Fibroblast of skin of right biceps (primary cell): Measurements from ENCODE around the gene TMEM258.

Experiments
- DNase-seq: peaks from one replicate; pipeline ENCODE4 v3.0.0-alpha.2; 2013

TMEM258 gene

DNA sequence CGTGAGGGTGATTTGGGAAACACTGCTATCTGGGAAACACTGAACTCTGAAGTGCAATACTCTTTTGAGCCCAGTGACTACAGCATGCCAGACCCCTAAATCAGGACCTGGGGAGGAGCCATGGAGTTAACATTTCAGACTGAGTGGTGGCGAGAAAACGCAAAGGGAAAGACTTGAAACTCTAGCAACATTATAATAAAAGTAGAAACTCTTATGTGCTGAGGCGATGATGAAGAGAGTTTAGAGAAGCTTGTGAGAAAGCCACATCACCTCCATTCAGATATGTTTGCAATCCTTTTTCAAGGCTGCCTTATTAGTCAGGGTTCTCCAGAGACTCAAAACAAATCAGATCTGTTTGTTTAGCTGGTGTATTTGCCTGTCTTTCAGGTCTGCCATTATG is 2.2 kb upstream of the TMEM258 start:
- DNase-seq, result no peak

DNA sequence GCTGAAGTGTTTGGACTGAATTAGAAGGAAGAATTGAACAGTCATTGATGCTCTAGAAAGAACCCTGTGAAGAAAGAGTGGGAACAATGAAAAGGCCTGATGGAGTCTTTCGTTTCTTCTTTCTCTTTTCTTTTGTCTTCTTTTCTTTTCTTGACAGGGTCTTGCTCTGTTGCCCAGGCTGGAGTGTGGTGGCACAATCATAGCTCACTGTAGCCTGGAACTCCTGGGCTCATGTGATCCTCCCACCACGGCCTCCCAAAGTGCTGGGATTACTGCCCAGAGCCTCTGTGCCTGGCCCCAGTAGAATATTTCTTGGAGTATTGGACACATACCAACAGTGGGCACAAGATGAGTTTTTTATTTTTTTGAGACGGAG is 1.4 kb upstream of the TMEM258 start:
- DNase-seq, result no peak

- no peak for DNase-seq
Measured at GRCh38 chr11:61793083-61793828, 857 bp upstream of the TMEM258 start.

DNA sequence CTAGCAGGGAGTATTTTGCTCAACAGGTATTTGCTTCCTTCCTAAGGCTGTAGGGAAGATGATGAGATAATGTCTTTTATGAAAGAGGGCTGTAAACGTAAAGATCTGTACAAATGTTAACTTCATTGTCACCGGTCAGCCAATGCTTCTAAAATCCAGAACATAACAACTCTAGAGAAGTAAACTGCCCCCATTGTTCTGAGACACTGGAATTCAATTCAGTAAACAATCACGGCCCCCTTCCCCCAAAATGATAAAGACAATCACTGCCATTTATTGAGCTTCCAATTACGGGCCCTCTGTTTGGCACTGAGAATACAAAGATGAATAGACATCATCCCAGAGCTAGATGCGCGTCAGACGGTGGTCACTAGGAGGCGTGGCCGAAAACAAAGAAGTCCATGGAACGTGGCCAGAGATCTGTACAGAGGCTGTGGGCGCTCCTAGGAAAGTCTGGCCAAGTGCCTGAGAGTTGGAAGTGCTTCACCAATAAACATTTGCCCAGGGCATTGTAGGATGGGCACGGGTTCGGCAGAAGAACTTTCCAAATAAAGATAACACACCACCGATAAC is 576 bp downstream of the TMEM258 start:
- DNase-seq, result peak; percentile 89

GRCh38 chr11:61787928-61788491 is 4.4 kb downstream of the TMEM258 start:
- DNase-seq, result peak; percentile 58

DNA sequence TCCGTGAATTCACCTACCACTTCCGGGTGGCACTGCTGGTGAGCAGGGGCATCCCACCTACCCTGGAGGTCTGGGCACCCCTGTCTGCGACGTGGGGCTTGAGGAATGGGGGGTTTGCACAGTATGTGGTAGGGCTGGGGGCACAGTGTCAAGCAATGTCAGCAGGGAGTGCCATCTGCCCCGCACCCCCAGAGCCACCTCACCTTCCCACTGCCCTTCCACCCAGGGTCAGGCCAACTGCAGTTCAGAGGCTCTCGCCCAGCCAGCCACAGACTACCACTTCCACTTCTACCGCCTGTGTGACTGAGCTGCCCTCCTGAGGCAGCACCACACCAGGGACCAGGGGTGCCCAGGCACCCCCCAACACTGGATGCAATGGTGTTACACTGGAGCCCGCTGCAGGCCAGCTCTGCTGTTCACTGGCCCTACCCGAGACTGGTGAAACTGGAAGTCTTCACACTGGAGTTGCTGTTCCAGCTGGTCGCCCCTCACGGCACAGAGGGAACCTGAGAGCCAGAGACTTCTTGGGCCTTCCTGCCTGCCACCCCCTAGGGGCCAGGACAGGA is 6.5 kb downstream of the TMEM258 start:
- no peak for DNase-seq

DNA sequence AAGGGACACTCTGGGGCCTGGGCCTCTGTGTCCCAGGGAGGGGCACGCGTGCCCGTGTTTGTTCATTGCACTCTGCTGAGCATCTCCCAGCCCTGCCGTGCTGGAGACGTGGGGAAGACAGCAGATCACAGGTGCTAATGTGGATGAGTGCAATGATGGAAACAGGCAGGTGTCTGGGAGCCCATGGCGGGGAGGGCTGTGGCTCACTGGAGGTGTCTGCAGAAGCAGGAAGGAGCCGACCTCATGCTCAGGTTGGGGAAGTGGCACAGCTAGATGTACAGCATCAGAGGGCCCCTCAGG is 7.9 kb downstream of the TMEM258 start:
- DNase-seq, result no peak

DNA sequence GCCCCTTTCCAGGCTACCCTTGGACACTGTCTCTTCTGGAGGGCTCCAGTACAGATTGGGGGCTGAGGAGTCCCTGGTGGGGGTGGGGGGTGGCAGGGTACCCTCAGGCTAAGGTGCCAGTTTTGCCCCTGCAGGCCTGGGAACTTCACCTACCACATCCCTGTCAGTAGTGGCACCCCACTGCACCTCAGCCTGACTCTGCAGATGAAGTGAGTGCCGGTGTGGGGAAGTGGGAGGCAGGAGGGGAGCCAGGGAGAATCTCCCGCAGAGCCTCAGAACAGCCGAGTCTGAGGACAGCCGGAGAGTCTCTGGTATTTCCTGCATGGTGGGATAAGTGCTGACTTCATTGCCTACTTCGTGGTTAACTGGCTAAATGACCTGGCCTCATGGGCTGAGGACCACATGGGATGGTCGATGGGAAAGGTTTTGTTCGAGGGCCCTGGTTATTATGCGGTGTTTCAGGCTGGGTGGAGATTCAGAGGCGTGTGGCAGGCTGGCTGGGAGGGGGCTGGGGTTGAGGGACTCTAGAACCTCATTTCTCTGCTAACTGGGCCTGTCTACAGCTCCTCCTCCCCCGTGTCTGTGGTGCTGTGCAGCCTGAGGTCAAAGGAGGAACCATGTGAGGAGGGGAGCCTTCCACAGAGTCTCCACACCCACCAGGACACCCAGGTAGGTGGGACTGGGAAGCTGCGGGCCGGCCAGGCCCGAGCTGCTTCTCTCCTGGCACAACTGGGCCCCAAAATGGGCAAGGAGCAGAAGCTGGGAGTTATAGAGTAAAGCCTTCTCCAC is 8.5 kb downstream of the TMEM258 start:
- peak; percentile 39 for DNase-seq

- DNase-seq, result no peak
Measured at GRCh38 chr11:61782841-61783240, 9.6 kb downstream of the TMEM258 start.

DNA sequence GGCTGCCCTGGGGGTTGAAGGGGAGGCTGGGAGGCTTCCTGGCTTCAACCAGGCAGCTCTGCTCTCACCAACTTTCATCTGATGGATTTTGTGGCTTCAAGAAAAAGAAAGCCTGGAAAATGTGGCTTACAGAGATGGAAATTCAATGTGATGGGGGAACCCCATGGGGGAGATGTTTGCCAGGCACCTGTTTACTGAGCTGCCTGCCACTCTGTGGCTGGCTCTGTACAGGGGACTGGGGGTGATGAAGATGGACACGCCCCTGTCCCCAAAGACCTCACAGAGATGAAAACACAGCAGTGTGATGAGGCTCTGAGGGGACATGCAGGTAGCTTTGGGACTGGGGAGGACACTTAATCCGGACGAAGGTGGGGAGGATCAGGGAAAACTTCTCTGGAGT is 10.1 kb downstream of the TMEM258 start:
- no peak for DNase-seq

GRCh38 chr11:61781585-61781984 is 10.8 kb downstream of the TMEM258 start:
- no peak for DNase-seq

DNA sequence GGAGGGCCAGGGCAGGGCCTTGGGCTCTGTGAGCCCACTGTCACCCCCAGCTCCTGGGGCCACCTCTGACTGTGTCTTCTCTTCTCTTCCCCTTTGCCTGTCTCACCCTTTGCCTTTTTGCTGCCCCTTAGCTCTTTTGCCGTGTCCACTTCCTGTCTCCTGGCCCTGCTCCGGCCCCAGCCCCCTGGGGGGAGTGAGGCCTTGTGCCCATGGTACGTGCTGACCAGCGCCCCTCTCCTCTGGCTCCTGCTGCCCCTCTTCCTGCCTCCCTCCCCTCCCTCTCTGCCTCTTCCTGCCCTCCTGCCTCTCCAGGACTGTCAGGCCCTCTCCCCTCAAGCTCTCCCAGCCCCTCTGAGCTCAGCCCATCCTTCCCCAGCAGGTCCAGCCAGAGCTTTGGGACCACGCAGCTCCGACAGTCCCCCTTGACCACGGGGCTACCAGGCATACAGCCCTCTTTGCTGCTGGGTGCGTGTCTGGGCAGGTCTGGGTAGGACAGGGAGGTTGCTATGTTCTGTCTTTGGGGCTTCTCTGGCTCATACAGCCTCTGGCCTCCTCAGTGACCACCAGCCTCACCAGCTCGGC is 11.7 kb downstream of the TMEM258 start:
- no peak for DNase-seq

GRCh38 chr11:61779666-61780525 is 12.5 kb downstream of the TMEM258 start:
- DNase-seq, result no peak

GRCh38 chr11:61778920-61779650 is 13.3 kb downstream of the TMEM258 start:
- no peak for DNase-seq

DNA sequence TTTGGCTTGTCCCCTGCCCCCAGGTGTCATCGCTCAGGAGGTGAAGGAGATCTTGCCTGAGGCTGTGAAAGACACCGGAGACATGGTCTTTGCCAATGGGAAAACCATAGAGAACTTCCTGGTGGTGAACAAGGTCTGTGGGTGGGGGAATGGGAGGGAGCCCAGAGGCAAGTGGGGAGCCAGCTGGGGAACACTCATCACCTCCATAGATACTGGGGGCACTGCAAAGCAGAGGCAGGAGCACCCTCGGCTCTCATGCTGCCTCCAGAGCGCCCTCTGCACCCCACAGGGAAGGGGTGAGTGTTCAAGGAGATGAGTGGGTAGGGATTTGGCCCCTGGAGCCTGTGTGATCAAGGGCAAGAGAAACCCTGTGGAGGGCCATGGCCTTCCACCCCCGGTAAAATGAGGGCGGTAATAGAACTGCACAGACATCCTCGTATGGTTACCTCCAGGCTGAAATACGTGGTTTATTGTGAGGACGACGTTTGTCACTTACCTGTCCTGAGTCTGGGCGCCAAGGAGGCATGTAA is 14.0 kb downstream of the TMEM258 start:
- no peak for DNase-seq

- DNase-seq, result no peak
Measured at GRCh38 chr11:61777234-61778090, 14.9 kb downstream of the TMEM258 start.

DNA sequence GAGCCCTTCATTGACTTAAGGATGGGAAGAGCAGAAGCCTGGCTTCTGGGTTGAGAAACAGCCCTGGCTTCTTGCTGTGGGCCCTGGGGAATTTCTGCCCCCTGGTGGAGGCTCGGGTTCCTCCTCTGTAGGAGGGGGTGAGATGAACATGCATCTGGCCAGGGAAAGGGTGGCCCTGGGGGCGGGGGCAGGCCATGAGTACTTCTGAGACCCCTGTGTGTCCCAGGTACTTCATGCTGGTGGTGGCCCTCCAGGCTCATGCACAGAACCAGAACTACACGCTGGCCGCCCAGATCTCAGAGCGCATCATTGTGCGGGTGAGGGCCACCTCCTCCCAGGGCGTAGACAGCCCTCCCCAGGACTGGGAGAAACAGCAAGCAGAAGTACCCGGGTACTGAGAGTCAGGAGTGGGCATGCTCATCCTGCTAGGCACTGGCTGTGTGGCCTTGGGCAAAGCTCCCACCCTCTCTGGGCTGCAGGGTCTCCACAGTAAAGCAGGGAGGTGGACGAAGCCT is 15.8 kb downstream of the TMEM258 start:
- peak; percentile 60 for DNase-seq

DNA sequence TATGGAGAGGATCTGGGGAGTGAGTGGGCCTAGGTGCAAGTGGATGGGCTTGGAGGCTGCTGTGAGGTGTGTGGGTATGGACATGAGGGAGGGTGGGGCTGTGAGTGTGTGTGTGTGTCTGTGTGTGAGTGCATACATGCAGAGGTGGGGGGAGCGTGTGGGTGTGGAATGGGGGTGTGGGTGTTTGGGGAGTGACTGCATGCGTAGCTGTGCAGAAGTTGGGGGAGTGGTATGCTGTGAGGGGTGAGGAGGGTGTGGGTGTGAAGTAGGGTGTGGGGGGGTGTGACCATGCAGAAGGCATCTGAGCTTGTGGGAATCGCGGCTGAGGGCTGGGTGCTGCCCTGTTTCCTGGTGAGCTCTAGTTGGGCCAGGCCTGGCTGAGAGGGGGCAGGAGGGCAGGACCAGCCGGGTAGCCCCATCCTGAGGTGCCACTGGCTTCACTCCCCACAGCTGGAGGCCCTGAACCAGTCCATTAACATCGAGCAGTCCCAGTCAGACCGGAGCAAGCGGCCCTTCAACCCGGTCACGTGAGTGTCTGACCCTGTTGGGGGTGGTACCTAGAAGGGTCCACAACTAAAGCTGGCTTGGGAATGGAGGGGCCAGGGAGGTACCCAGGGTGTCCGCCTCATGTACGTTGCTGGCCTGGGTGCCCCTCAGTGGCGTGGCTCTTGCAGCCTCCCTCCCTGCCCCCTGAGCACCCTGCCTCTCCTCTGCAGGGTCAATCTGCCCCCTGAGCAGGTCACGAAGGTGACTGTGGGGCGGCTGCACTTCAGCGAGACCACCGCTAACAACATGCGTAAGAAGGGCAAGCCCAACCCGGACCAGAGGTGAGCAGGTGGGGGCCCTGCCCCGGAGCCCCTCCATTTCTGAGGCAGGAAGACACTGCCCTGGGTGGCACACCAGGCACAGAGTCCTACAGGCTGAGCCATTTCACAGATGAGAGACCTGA is 16.5 kb downstream of the TMEM258 start:
- DNase-seq, result no peak

- no peak for DNase-seq
Measured at GRCh38 chr11:61775106-61775505, 17.3 kb downstream of the TMEM258 start.
